CD4-positive, alpha-beta memory T cell (primary cell): ENCODE results near the gene ITK. TPM values are rescaled to one million over a fixed set of nuclear protein-coding genes. Genes with fewer than 3 reads are reported as not detected.
A peak's percentile ranks its signal among the peaks of the same experiment; 100 is the strongest.

Experiments
- CTCF ChIA-PET: fragments of 350-600 bp; sonication (Branson Sonifier 250); formaldehyde crosslinking; loops from one replicate; lab custom pipeline; 2021; ENCODE audit warnings: inconsistent platforms; ENCODE audit not compliant: partially characterized antibody; lab: Charles Lee
- POLR2A ChIA-PET: fragments of 350-600 bp; sonication (Branson Sonifier 250); formaldehyde crosslinking; loops from one replicate; lab custom pipeline; 2021; ENCODE audit not compliant: partially characterized antibody; lab: Charles Lee
- DNase-seq, 5 donors: peaks; one replicate each; pipeline versions ENCODE4 v3.0.0 to v3.0.0-alpha.2; 2020 to 2022; ENCODE audit warnings: mixed read lengths in 1 of 5
- H3K27ac ChIP-seq: one replicate; pipeline ENCODE4 v1.7.0; 2013; ENCODE audit warnings: low read depth, low read length
- H3K27me3 ChIP-seq: 2 replicates; pipeline ENCODE4 v1.7.0; 2013; ENCODE audit warnings: mild to moderate bottlenecking, low read length, moderate library complexity; ENCODE audit not compliant: insufficient read depth
- H3K36me3 ChIP-seq: 2 replicates; pipeline ENCODE4 v1.7.0; 2013; ENCODE audit warnings: mild to moderate bottlenecking, low read length, moderate library complexity; ENCODE audit not compliant: insufficient read depth
- H3K4me1 ChIP-seq: 2 replicates; pipeline ENCODE4 v1.7.0; 2013; ENCODE audit warnings: mild to moderate bottlenecking, low read length, moderate library complexity; ENCODE audit not compliant: insufficient read depth
- H3K4me3 ChIP-seq, 2 donors: one replicate each; pipeline ENCODE4 v1.7.0; 2013; ENCODE audit warnings: low read length in 2 of 2, mild to moderate bottlenecking in 1 of 2
- H3K9me3 ChIP-seq, 2 donors: one replicate each; pipeline ENCODE4 v1.7.0; 2013; ENCODE audit warnings: low read length in 2 of 2, control low read depth in 1 of 2; ENCODE audit not compliant: control insufficient read depth in 1 of 2
- H3K27ac Mint-ChIP-seq, 7 donors: one replicate each; pipeline ENCODE4 v1.8.0; 2020 to 2021; ENCODE audit warnings: mixed read lengths in 7 of 7, mild to moderate bottlenecking in 6 of 7, inconsistent platforms in 3 of 7, moderate library complexity in 3 of 7
- H3K27me3 Mint-ChIP-seq, 2 donors: one replicate each; pipeline ENCODE4 v1.8.0; 2020 to 2021; ENCODE audit warnings: mixed read lengths in 2 of 2
- H3K36me3 Mint-ChIP-seq, 2 donors: one replicate each; pipeline ENCODE4 v1.8.0; 2020 to 2021; ENCODE audit warnings: mixed read lengths in 2 of 2, inconsistent platforms in 1 of 2, mild to moderate bottlenecking in 1 of 2
- H3K4me1 Mint-ChIP-seq, 4 donors: one replicate each; pipeline ENCODE4 v1.8.0; 2020 to 2021; ENCODE audit warnings: mixed read lengths in 4 of 4, mild to moderate bottlenecking in 1 of 4
- H3K4me3 Mint-ChIP-seq, 8 donors: one replicate each; pipeline ENCODE4 v1.8.0; 2020 to 2021; ENCODE audit warnings: mixed read lengths in 8 of 8, mild to moderate bottlenecking in 7 of 8, moderate library complexity in 6 of 8, inconsistent platforms in 3 of 8
- H3K9me3 Mint-ChIP-seq, 8 donors: one replicate each; pipeline ENCODE4 v1.8.0; 2020 to 2021; ENCODE audit warnings: mixed read lengths in 8 of 8, mild to moderate bottlenecking in 5 of 8, inconsistent platforms in 3 of 8, moderate library complexity in 1 of 8
- intact Hi-C: fragments of 100-400 bp; cut with micrococcal nuclease; formaldehyde crosslinking; loops from one replicate; pipeline ENCODE4 v1.15.1; 2023
- polyA plus RNA-seq, 2 donors: library from polyadenylated mRNA; unstranded; fragments of 300-500 nt; fragmentation: Illumina TruSeq; gene quantifications; one replicate each; pipeline ENCODE4 v1.2.3, GENCODE V29; 2021
- total RNA-seq, 2 experiments: library from RNA; stranded (reverse); gene quantifications; one replicate each; pipeline ENCODE4 v1.2.3, GENCODE V29; 2021

ITK gene
- total and polyA plus RNA-seq, 4 experiments from 2014 or later = 141 to 421 (median 288) TPM

- Histone ChIP-seq H3K36me3 (peaks cover 89% of the 10 kb centered on the region), H3K9me3 (no peaks in the 10 kb centered on the region), H3K27ac (peak overlapping the region; percentile 45), H3K27me3 (no peaks in the 10 kb centered on the region), H3K4me3 (no peak overlapping the region), H3K4me1 (peaks cover 98% of the 10 kb centered on the region)
- Mint-ChIP-seq H3K4me3 (peak overlapping the region in 6 of 8 donors; percentile 9 to 83 (median 66)), H3K4me1 (peaks cover 77 to 100% (median 87%) of the 10 kb centered on the region in 4 donors), H3K9me3 (no peaks in the 10 kb centered on the region), H3K36me3 (peaks cover 91 to 95% of the 10 kb centered on the region in 2 donors), H3K27ac (peak overlapping the region; percentile 74 to 94 (median 83)), H3K27me3 (no peaks in the 10 kb centered on the region)
- intact Hi-C loops = no loop called here
- no peak for DNase-seq
- POLR2A ChIA-PET = interaction anchor here (0.9 to 27.5 kb wide), 8 partner anchors 8 to 69 kb away, joined by 3 to 1020 read pairs (median 8); partner anchors contain the start of genes ITK and MED7
- CTCF ChIA-PET = interaction anchor here (1.0 to 1.4 kb wide), 3 partner anchors 9 to 61 kb away, joined by 3 to 4 read pairs (median 3); no protein-coding TSS in a partner anchor
Observed at GRCh38 chr5:157212307-157212706, 31.7 kb downstream of the ITK start.

GRCh38 chr5:157213527-157214243 lies 33.0 kb downstream of the ITK start:
- POLR2A ChIA-PET = interaction anchor here (0.9 to 27.5 kb wide), 9 partner anchors 10 to 70 kb away, joined by 3 to 1020 read pairs (median 8); partner anchors contain the start of genes ITK and MED7
- H3K4me3 Mint-ChIP-seq = peak overlapping the region in 7 of 8 donors; percentile 14 to 83 (median 55)
- H3K27me3 ChIP-seq = no peaks in the 10 kb centered on the region

GRCh38 chr5:157214415-157214814 lies 33.8 kb downstream of the ITK start:
- H3K27ac Mint-ChIP-seq = peak overlapping the region in 6 of 7 donors; percentile 87 to 96 (median 94)
- POLR2A ChIA-PET = interaction anchor here (0.9 to 27.5 kb wide), 8 partner anchors 10 to 71 kb away, joined by 3 to 1020 read pairs (median 9); partner anchors contain the start of genes ITK and MED7
- Histone ChIP-seq H3K36me3 (peaks cover 81% of the 10 kb centered on the region), H3K9me3 (no peaks in the 10 kb centered on the region), H3K4me3 (peak overlapping the region in 1 of 2 donors; percentile 14), H3K4me1 (peaks cover 98% of the 10 kb centered on the region), H3K27me3 (no peaks in the 10 kb centered on the region), H3K27ac (peak overlapping the region; percentile 61)
- peaks cover 74 to 99% (median 87%) of the 10 kb centered on the region in 4 donors for H3K4me1 Mint-ChIP-seq
- H3K4me3 Mint-ChIP-seq = peak overlapping the region in 7 of 8 donors; percentile 2 to 83 (median 72)
- CTCF ChIA-PET = interaction anchor here (1.3 to 6.9 kb wide), 3 partner anchors 16 to 66 kb away, joined by 4 to 35 read pairs (median 33); no protein-coding TSS in a partner anchor
- DNase-seq = no peak
- intact Hi-C loops = loop anchor here (2.0 kb wide), 1 partner anchor 24 kb away; no protein-coding TSS in a partner anchor
- no peaks in the 10 kb centered on the region for H3K27me3 Mint-ChIP-seq
- peaks cover 89 to 90% of the 10 kb centered on the region in 2 donors for H3K36me3 Mint-ChIP-seq
- no peaks in the 10 kb centered on the region for H3K9me3 Mint-ChIP-seq

More at GRCh38 chr5:157213527-157214243, 33.0 kb downstream of the ITK start:
- Mint-ChIP-seq H3K36me3 (peaks cover 89 to 91% of the 10 kb centered on the region in 2 donors), H3K27ac (peak overlapping the region; percentile 54 to 95 (median 87)), H3K27me3 (no peaks in the 10 kb centered on the region), H3K4me1 (peaks cover 72 to 100% (median 87%) of the 10 kb centered on the region in 4 donors), H3K9me3 (no peaks in the 10 kb centered on the region)
- Histone ChIP-seq H3K27ac (peak overlapping the region; percentile 61), H3K4me3 (no peak overlapping the region), H3K4me1 (peaks cover 98% of the 10 kb centered on the region), H3K36me3 (peaks cover 85% of the 10 kb centered on the region), H3K9me3 (no peaks in the 10 kb centered on the region)
- DNase-seq = peak in 1 of 5 donors; percentile 41
- intact Hi-C loops = loop anchor here (1.0 to 2.0 kb wide), 2 partner anchors 8 to 23 kb away; no protein-coding TSS in a partner anchor
- CTCF ChIA-PET = interaction anchor here (5.1 to 6.9 kb wide), 2 partner anchors 26 to 65 kb away, joined by 33 to 35 read pairs; no protein-coding TSS in a partner anchor

- H3K27ac ChIP-seq = peak overlapping the region; percentile 61
- Mint-ChIP-seq H3K27me3 (no peaks in the 10 kb centered on the region), H3K4me3 (peak overlapping the region; percentile 66 to 85 (median 78)), H3K27ac (peak overlapping the region; percentile 84 to 96 (median 93)), H3K4me1 (peaks cover 80 to 99% (median 91%) of the 10 kb centered on the region in 4 donors), H3K9me3 (no peaks in the 10 kb centered on the region), H3K36me3 (peaks cover 91% of the 10 kb centered on the region in 2 donors)
- peaks cover 81% of the 10 kb centered on the region for H3K36me3 ChIP-seq
- ChIA-PET CTCF (interaction anchor here (1.1 to 6.9 kb wide), 6 partner anchors 15 to 113 kb away, joined by 3 to 35 read pairs (median 4); no protein-coding TSS in a partner anchor), POLR2A (interaction anchor here (1.0 to 27.5 kb wide), 15 partner anchors 11 to 72 kb away, joined by 3 to 1020 read pairs (median 9); partner anchors contain the start of genes ITK and MED7)
- intact Hi-C loops = loop anchor here (1.0 to 5.0 kb wide), 3 partner anchors 11 to 37 kb away; no protein-coding TSS in a partner anchor
- H3K4me1 ChIP-seq = peaks cover 98% of the 10 kb centered on the region
- H3K9me3 ChIP-seq = no peaks in the 10 kb centered on the region
- H3K4me3 ChIP-seq = peak overlapping the region; percentile 14 to 16
- DNase-seq = peak; percentile 53 to 70 (median 62)
- no peaks in the 10 kb centered on the region for H3K27me3 ChIP-seq
Observed at GRCh38 chr5:157214861-157215513, 34.3 kb downstream of the ITK start.

- Mint-ChIP-seq H3K36me3 (peaks cover 93% of the 10 kb centered on the region in 2 donors), H3K9me3 (no peaks in the 10 kb centered on the region), H3K27ac (peak overlapping the region; percentile 84 to 96 (median 93)), H3K4me3 (peak overlapping the region; percentile 66 to 85 (median 78)), H3K27me3 (no peaks in the 10 kb centered on the region), H3K4me1 (peaks cover 79 to 100% (median 92%) of the 10 kb centered on the region in 4 donors)
- intact Hi-C loops = loop anchor here (1.0 to 5.0 kb wide), 3 partner anchors 11 to 37 kb away; no protein-coding TSS in a partner anchor
- H3K27me3 ChIP-seq = no peaks in the 10 kb centered on the region
- H3K9me3 ChIP-seq = no peaks in the 10 kb centered on the region
- peak overlapping the region in 1 of 2 donors; percentile 16 for H3K4me3 ChIP-seq
- peaks cover 83% of the 10 kb centered on the region for H3K36me3 ChIP-seq
- ChIA-PET POLR2A (interaction anchor here (1.0 to 27.5 kb wide), 17 partner anchors 11 to 73 kb away, joined by 3 to 1020 read pairs (median 9); partner anchors contain the start of genes GARIN3, ITK and MED7), CTCF (interaction anchor here (1.1 to 6.9 kb wide), 6 partner anchors 15 to 113 kb away, joined by 3 to 35 read pairs (median 4); no protein-coding TSS in a partner anchor)
- H3K4me1 ChIP-seq = peaks cover 100% of the 10 kb centered on the region
- peak overlapping the region; percentile 61 for H3K27ac ChIP-seq
- peak in 1 of 5 donors; percentile 49 for DNase-seq
Observed at GRCh38 chr5:157215514-157216167, 35.0 kb downstream of the ITK start.
